Cortex of kidney (tissue), 1 donor: ENCODE measurements around the gene TNFAIP2.
"Not testable (repeated sequence)": the region's sequence is repeated elsewhere in the genome, so short reads cannot be mapped to it uniquely, and the experiment has no call there.

Experiments used
- DNase-seq: peaks from one replicate; lab custom pipeline; 2025; lab: John Stamatoyannopoulos, UW

The TNFAIP2 gene

GRCh38 chr14:103155826-103156394 is 32.6 kb downstream of the TNFAIP2 start:
- DNase-seq, result no peak

GRCh38 chr14:103156651-103157378 is 33.6 kb downstream of the TNFAIP2 start:
- DNase-seq, result no peak

GRCh38 chr14:103157969-103158368 is 34.7 kb downstream of the TNFAIP2 start:
- DNase-seq, result no peak

- no peak for DNase-seq
These were observed 35.4 kb downstream of the TNFAIP2 start for GRCh38 chr14:103158688-103159087.

DNA sequence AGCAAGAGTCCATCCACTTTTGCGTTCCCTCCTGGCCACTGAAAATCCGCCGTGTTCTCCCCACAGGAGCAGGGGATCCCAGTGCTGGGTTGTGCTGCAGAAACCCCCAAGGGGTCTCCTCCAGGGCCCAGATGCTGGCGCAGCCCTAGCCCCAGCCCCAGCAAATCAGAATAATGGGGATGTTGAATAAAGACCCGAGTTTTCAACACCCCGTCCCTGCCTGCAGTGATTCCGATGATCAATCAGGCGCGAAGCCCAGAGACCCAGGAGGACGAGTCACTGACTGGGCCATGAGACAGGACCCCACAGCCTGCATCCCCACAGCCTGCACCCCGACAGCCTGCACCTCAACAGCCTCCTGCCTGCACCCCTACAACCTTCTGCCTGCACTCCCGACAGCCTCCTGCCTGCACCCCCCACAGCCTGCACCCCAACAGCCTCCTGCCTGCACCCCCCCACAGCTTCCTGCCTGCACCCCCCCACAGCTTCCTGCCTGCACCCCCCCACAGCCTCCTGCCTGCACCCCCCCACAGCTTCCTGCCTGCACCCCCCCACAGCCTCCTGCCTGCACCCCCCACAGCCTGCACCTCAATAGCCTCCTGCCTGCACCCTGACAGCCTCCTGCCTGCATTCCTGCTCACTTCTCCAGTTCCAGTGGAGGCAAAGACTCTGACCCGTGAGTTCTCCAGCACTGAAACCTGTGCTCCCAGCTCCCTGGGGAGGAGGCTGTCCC is 37.2 kb downstream of the TNFAIP2 start:
- no peak for DNase-seq

DNA sequence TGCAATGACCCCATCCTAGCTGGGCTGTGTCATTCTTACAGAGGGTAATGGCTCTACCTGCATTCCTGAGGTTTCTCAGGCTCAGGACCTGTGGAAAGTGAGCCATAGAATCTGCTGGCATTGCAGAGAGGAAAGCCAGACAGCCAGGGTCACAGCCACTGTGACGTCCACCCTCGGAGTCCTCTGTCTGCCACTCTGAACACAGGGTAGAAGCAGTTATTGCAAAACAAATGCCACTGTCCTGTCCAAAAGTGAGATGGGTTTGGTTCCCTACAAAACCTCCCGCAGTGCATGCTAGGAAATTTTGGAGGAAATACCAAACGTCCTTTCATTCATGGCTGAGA is 37.8 kb downstream of the TNFAIP2 start:
- DNase-seq, result no peak

DNA sequence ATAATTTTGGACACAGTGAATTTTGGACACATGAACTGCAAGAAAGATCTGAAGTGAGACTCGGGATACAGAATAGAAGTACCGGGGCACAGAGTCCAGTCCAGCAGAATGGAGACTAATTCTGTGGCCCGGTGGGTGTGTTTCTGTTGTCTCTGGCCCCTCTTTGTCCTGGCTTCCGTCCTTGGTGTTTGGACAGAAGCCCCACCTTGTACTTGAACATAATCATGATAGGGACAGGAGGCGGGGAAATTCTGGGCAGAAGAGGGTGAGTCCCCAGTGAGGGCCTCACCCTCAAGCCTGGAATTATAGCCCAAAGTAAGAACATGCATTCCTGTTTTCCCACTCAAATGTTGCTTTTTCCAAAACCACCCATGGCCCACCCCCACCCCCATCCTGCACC is 39.9 kb downstream of the TNFAIP2 start:
- DNase-seq, result no peak

DNA sequence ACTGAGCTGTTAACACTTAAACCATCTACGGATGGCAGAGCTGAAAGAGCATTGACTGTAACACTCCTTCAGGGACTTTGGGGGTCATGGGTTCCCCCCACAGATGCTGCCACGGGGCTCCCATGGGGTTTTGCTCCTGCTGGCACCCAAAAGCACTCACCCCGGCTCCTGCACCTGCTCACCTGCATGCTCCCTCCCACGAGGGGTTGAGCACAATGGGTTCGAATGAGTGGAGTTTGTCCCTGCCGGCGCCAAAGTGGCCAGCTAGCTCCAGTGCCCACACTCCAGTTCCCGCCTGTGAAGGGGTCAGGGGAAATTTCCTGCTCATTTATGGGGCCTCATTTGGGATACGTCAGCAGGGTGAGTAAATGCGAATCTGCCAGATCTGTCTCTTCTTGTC is 40.7 kb downstream of the TNFAIP2 start:
- no peak for DNase-seq

- DNase-seq, result no peak
These were observed 41.5 kb downstream of the TNFAIP2 start for GRCh38 chr14:103164779-103165178.

GRCh38 chr14:103165323-103165722 is 42.1 kb downstream of the TNFAIP2 start:
- no peak for DNase-seq

DNA sequence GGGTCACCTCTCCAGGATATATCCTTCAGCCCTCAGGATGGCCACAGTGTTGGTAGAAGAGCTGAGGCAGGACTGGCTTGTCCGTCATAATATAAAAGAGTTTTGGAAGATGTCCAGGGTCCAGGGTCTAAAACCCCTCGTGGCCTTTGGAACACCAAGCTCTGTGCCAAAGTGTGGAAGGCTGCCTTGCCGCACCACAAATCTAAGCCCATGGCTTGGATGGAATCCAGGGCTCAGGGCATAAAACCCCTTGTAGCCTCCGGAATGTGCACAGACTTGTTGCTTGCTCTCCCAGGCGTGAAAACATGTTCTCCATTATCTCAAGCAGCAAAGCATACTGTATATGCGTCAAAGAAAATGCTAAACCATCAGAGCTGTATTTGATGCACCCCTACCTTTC is 46.7 kb downstream of the TNFAIP2 start:
- no peak for DNase-seq

DNA sequence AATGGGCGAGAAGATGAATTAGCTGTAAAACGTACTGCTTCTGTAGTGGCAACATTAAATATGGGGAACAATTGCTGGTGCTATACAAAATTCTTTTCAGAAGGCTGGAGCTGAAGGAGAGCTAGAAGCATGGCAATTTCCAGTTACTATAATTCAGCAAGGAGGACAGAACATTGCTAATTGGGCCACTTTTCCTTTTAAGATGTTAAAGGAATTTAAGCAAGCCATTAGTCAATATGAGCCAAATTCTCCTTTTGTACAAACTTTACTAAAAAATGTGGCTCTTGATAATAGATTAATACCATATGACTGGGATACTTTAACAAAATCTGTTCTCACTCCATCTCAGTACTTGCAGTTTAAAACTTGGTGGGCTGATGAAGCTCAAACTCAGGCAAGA is 47.9 kb downstream of the TNFAIP2 start:
- not testable (repeated sequence) for DNase-seq

- DNase-seq, result no peak
These were observed 49.7 kb downstream of the TNFAIP2 start for GRCh38 chr14:103172921-103173320.

GRCh38 chr14:103173887-103174286 is 50.6 kb downstream of the TNFAIP2 start:
- not testable (repeated sequence) for DNase-seq

- DNase-seq, result not testable (repeated sequence)
These were observed 52.9 kb downstream of the TNFAIP2 start for GRCh38 chr14:103176176-103176575.

DNA sequence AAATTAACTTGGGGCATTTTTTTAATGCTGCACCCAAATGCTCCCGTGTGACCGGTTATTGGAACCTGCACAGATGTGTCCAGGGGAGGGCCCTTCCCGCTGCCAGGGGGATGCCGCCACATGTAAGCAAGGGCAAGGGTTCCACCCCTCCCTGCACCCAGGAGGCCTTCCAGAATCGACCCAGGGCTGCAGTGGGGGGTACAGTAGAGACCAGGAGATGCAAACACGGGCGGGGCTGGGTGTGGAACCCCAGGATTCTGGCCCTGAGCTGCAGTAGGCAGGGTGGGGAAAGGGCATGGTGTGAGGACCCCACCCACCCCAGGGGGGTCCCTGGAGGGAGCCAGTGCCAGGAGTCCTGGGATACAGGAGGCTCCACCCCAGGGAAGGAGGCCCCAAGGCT is 54.1 kb downstream of the TNFAIP2 start:
- no peak for DNase-seq

GRCh38 chr14:103178521-103178920 is 55.3 kb downstream of the TNFAIP2 start:
- DNase-seq, result no peak

- no peak for DNase-seq
These were observed 55.8 kb downstream of the TNFAIP2 start for GRCh38 chr14:103179094-103179493.

DNA sequence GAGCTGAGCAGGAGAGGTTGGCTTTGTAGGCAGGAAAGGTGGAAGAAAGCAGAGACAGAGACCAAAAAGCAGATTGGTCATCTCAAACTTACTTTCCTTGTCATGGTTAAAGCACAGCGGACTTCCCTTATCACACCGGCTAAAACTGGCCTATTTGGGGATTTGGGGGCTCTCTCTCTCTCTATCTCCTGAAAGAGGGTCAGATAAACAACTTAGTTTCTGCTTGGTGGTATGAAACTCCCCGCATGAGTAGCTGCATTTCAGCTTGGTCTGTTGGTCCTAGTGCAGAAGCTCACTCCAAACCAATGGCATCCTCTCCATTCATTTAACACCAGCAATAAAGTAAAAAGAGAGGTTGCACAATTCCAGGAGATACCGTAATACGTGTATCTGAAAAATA is 57.1 kb downstream of the TNFAIP2 start:
- DNase-seq, result no peak

GRCh38 chr14:103184046-103184445 is 60.8 kb downstream of the TNFAIP2 start:
- no peak for DNase-seq

DNA sequence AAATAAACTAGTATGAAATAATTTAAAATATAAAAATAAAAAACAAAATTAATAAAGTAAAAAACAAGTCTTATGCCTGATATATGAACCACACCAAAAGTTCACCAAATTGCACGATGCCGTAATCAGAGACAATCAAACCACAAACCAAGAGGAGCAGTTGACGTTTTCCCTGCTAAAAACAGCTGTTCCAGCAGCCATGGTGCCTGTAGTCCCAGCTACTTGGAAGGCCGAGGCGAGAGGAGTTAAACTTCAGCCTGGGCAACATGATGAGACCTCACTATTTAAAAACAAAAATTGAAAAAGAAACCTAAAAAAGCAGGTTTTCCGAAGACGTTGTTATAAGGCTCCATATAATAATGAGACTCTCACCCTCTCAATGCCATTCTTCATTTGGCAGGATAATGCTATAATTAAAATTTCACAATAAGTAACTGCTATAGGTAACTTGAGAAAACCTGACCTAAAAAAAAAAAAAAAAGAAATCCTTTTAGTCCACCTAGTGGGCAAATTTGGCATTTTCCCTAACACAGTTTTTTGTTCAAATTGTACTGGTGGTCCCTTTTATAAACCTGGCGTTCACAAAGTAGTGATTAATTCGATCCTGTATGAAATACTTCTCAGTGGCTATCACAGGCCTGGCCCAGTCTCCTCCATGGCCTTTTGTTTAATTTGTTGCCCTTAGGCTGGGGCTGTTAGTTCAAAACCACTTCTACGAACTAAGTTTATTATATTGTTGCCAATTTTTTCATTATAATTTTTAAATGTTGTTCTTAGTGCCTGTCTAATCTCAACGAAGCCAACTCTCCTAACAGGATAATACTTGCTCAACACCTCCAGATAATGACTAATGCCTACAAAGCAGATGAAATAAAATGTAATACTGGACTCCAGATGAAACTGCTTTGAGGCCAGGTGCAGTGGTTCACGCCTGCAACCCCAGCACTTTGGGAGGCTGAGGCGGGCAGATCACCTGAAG is 62.1 kb downstream of the TNFAIP2 start:
- no peak for DNase-seq

DNA sequence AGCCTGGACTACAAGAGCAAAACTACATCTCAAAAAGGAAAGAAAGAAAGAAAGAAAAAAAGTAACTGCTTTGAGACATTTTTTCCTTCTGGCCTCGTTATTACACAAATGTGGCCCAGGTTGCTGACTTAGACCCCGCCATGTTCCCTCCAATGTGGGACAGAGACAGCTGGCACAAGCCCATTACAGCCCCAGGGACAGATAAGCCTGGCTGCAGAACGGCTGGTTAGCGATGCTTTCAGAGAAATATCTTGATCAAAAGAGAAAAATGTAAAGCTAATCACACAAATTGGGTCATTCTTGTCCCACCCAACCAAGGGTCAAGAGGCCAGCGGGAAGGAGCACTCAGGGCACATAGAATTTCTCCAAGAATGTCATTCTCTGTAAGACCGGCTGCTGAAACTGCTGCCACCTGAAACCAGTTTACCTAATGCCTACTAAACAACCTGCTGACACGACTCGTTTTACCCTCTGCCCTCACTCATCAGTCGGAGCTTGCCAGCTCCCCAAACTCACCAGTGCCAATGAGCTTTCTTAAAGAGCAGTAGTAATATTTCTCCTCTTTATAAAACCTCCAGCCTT is 63.1 kb downstream of the TNFAIP2 start:
- no peak for DNase-seq
